Activated CD4-positive, alpha-beta memory T cell treated with anti-CD3 and anti-CD28 coated beads for 36 hours (primary cell): Measurements from ENCODE around the gene IFT88. TPM values are rescaled to one million over a fixed set of nuclear protein-coding genes. Genes with fewer than 3 reads are reported as not detected.

Experiments
- CTCF ChIA-PET: fragments of 350-600 bp; sonication (Branson Sonifier 250); formaldehyde crosslinking; loops from one replicate; lab custom pipeline; 2021; ENCODE audit warnings: antibody characterized with exemption, inconsistent platforms; lab: Charles Lee
- POLR2A ChIA-PET: fragments of 350-600 bp; sonication (Branson Sonifier 250); formaldehyde crosslinking; loops from one replicate; lab custom pipeline; 2021; ENCODE audit warnings: antibody characterized with exemption; lab: Charles Lee
- DNase-seq: peaks from one replicate; pipeline ENCODE4 v3.0.0-alpha.2; 2020
- H3K27ac Mint-ChIP-seq: one replicate; pipeline ENCODE4 v1.8.0; 2021; ENCODE audit warnings: mixed read lengths
- H3K27me3 Mint-ChIP-seq: one replicate; pipeline ENCODE4 v1.8.0; 2021; ENCODE audit warnings: mixed read lengths
- H3K36me3 Mint-ChIP-seq: one replicate; pipeline ENCODE4 v1.8.0; 2021; ENCODE audit warnings: mixed read lengths
- H3K4me1 Mint-ChIP-seq: one replicate; pipeline ENCODE4 v1.8.0; 2021; ENCODE audit warnings: low read depth, mixed read lengths
- H3K4me3 Mint-ChIP-seq: one replicate; pipeline ENCODE4 v1.8.0; 2021; ENCODE audit warnings: mild to moderate bottlenecking, mixed read lengths
- H3K9me3 Mint-ChIP-seq: one replicate; pipeline ENCODE4 v1.8.0; 2021; ENCODE audit warnings: mixed read lengths
- intact Hi-C: fragments of 100-400 bp; cut with micrococcal nuclease; formaldehyde crosslinking; loops from one replicate; pipeline ENCODE4 v1.15.1; 2023
- total RNA-seq, 2 experiments: library from RNA; stranded (reverse); gene quantifications; one replicate each; pipeline ENCODE4 v1.2.3, GENCODE V29; 2021

The IFT88 gene, protein sequence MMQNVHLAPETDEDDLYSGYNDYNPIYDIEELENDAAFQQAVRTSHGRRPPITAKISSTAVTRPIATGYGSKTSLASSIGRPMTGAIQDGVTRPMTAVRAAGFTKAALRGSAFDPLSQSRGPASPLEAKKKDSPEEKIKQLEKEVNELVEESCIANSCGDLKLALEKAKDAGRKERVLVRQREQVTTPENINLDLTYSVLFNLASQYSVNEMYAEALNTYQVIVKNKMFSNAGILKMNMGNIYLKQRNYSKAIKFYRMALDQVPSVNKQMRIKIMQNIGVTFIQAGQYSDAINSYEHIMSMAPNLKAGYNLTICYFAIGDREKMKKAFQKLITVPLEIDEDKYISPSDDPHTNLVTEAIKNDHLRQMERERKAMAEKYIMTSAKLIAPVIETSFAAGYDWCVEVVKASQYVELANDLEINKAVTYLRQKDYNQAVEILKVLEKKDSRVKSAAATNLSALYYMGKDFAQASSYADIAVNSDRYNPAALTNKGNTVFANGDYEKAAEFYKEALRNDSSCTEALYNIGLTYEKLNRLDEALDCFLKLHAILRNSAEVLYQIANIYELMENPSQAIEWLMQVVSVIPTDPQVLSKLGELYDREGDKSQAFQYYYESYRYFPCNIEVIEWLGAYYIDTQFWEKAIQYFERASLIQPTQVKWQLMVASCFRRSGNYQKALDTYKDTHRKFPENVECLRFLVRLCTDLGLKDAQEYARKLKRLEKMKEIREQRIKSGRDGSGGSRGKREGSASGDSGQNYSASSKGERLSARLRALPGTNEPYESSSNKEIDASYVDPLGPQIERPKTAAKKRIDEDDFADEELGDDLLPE
- 1 to 10 TPM; 4.7 to 5.3 TPM for total RNA-seq

DNA sequence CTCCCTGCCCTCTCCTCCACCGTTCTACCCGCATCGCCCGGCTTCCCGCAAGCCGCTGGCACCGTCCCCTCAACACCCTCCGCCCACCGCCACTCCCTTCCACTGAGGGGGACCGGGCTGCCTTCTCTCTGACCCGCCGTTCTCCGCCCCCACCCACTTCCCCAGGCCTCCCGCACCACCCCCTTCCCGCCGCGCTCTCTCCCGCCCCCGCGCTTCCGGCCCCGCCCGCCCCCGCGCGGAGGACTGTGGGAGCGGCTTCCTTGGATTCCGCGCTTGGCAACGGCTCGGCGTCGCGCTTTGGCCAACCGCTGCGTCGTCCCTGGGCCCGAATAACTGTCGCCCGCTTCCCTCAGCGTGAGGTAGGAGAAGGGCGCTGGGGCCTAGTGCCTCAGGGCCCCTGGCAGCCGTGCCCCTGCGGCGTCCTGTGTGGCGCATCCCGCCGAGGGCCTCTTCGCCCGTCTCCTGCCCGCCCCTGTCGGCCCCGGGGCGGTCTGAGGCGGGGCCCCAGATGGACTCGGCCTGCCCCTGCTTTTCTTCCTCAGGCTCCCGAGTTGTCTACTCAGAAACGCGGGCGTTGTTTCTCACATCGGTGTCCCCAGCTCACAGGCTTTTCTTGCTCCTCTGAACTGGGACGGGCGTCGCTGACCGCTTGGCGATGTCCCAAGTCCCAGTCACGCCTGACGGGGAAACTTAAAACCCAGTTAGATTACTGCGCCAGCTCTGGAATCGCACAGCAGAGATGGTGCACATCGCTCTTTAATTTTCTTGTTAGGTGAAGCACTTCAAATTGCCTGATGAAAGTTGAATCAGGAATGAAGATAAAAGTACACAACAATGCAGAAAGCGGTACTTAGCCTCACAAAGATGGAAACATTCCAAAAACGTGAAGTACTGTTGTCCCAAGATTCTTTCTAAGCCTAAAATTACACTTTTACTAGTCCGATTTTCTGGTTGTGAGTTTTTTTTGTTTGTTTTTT is at the start of gene IFT88:
TSS of gene IFT88 (plus strand) at position 260 of the 977 bp plus-strand sequence. CDS start 7,229 bp downstream, outside the sequence.
- Mint-ChIP-seq H3K36me3 (peaks cover 14% of the 10 kb centered on the region), H3K4me1 (peaks cover 29% of the 10 kb centered on the region), H3K27me3 (no peaks in the 10 kb centered on the region), H3K9me3 (peaks cover 23% of the 10 kb centered on the region), H3K27ac (peak within 1 kb of the TSS; percentile 79), H3K4me3 (peak within 1 kb of the TSS; percentile 84)
- POLR2A ChIA-PET, result no interaction called here
- intact Hi-C loops, result loop anchor here (2.0 to 5.0 kb wide), 3 partner anchors 40 to 206 kb away; partner anchors contain the start of gene EEF1AKMT1
- DNase-seq, result peak; percentile 88
- CTCF ChIA-PET, result interaction anchor here (1.2 kb wide), 1 partner anchor 145 kb away, joined by 4 read pairs; no protein-coding TSS in a partner anchor

DNA sequence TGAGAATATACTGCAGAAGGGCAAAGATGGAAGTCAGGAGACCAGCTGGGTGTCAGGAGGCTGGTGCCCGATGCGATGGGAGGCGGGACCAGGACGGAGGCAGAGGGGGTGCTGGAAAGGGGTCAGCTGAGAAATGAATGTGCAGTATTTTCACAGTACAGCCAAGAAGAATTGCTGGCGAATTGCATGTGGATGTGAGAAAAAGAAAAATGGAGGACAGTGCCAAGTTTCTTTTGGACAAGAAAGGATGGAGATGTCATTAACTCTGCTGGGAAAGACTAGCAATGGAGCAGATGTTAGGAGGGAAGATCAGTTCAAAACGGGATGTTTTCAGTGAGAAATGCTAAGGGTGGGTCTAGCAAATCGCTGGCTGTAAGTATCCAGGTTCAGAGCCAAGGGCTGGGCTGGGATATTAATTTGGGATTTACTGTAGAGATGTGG is 48.3 kb upstream of the IFT88 start:
- Mint-ChIP-seq H3K4me1 (peaks cover 10% of the 10 kb centered on the region), H3K36me3 (no peaks in the 10 kb centered on the region), H3K9me3 (no peaks in the 10 kb centered on the region), H3K27me3 (no peaks in the 10 kb centered on the region), H3K27ac (no peak overlapping the region), H3K4me3 (no peak overlapping the region)
- CTCF ChIA-PET, result no interaction called here
- POLR2A ChIA-PET, result no interaction called here
- no peak for DNase-seq
- intact Hi-C loops, result no loop called here

DNA sequence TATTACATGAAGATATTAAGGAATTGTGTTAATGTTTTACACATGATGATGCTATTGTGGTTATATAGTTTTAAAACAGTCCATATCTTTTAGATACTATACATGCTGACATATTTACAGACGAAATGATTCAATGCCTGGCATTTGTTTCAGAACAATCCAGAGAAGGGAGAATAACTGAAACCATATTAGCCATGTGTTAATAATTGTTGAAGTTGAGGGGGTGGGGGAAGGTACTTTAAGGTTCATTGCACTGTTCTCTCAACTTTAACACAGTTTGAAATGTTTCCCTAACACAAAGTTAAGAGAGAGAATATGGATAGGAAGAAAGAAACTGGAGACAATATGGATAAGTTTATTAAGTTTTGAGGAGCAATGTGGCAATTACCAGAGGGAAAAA is 47.1 kb upstream of the IFT88 start:
- Mint-ChIP-seq H3K4me1 (peaks cover 16% of the 10 kb centered on the region), H3K9me3 (no peaks in the 10 kb centered on the region), H3K27me3 (no peaks in the 10 kb centered on the region), H3K36me3 (no peaks in the 10 kb centered on the region), H3K27ac (no peak overlapping the region), H3K4me3 (no peak overlapping the region)
- intact Hi-C loops, result loop anchor here (2.0 to 10.0 kb wide), 3 partner anchors 59 to 385 kb away; partner anchors contain the start of genes EEF1AKMT1 and XPO4
- POLR2A ChIA-PET, result no interaction called here
- no peak for DNase-seq
- CTCF ChIA-PET, result no interaction called here

- ChIA-PET POLR2A (no interaction called here), CTCF (interaction anchor here (0.6 kb wide), 1 partner anchor 448 kb away, joined by 3 read pairs; no protein-coding TSS in a partner anchor)
- DNase-seq, result no peak
- no peak overlapping the region for H3K27ac Mint-ChIP-seq
- no peak overlapping the region for H3K4me3 Mint-ChIP-seq
- no peaks in the 10 kb centered on the region for H3K9me3 Mint-ChIP-seq
- H3K27me3 Mint-ChIP-seq, result no peaks in the 10 kb centered on the region
- intact Hi-C loops, result loop anchor here (2.0 to 10.0 kb wide), 3 partner anchors 61 to 383 kb away; partner anchors contain the start of genes EEF1AKMT1 and XPO4
- no peaks in the 10 kb centered on the region for H3K36me3 Mint-ChIP-seq
- peaks cover 23% of the 10 kb centered on the region for H3K4me1 Mint-ChIP-seq
These were observed 45.4 kb upstream of the IFT88 start for GRCh38 chr13:20521364-20522115.

DNA sequence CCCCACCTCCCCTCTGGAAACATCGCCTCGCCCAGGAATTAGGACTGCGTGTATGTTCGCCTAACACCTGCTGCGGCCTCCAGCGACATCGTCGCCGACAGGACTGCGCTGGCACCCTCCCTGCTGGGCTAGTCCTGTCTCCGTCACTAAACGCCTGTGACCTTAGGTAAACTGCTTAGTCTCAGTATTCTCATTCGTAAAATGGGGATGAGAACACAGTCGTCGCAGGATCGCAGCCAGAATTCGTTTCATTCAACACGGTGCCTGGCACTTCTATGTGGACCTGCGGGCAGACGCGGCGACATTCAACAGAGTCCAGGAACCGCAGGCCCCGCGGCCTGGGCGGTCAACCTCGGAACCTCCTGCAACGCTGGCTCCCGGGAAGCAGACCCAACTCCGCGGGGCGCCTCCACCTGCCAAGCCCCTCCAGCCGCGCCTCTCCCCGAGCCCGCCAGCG is 41.8 kb upstream of the IFT88 start:
- peak; percentile 49 for DNase-seq
- peak overlapping the region; percentile 84 for H3K4me3 Mint-ChIP-seq
- no peak overlapping the region for H3K27ac Mint-ChIP-seq
- no peaks in the 10 kb centered on the region for H3K9me3 Mint-ChIP-seq
- H3K27me3 Mint-ChIP-seq, result no peaks in the 10 kb centered on the region
- ChIA-PET CTCF (no interaction called here), POLR2A (no interaction called here)
- H3K4me1 Mint-ChIP-seq, result peaks cover 33% of the 10 kb centered on the region
- H3K36me3 Mint-ChIP-seq, result no peaks in the 10 kb centered on the region
- intact Hi-C loops, result loop anchor here (5.0 to 10.0 kb wide), 4 partner anchors 250 to 1142 kb away; partner anchors contain the start of genes EEF1AKMT1, XPO4 and ZMYM2

GRCh38 chr13:20525601-20526544 is 41.1 kb upstream of the IFT88 start, which contains the start of gene CRYL1:
CRYL1 (minus strand) TSS chr13:20525857; CDS start chr13:20525794, 63 bp downstream.
- H3K36me3 Mint-ChIP-seq, result peaks cover 5% of the 10 kb centered on the region
- ChIA-PET POLR2A (interaction anchor here (0.6 to 1.2 kb wide), 5 partner anchors 50 to 650 kb away, joined by 3 to 5 read pairs (median 4); partner anchors contain the start of genes EEF1AKMT1 and SKA3), CTCF (interaction anchor here (0.7 to 0.9 kb wide), 3 partner anchors 10 to 42 kb away, joined by 3 read pairs; no protein-coding TSS in a partner anchor)
- intact Hi-C loops, result loop anchor here (1.0 to 10.0 kb wide), 8 partner anchors 31 to 1141 kb away; partner anchors contain the start of genes EEF1AKMT1, IFT88, XPO4 and ZMYM2
- peak within 1 kb of the TSS; percentile 86 for H3K27ac Mint-ChIP-seq
- H3K9me3 Mint-ChIP-seq, result peaks cover 4% of the 10 kb centered on the region
- peaks cover 33% of the 10 kb centered on the region for H3K4me1 Mint-ChIP-seq
- peaks cover 5% of the 10 kb centered on the region for H3K27me3 Mint-ChIP-seq
- peak; percentile 77 for DNase-seq
- peak within 1 kb of the TSS; percentile 84 for H3K4me3 Mint-ChIP-seq

GRCh38 chr13:20526664-20527063 is 40.3 kb upstream of the IFT88 start:
- H3K27ac Mint-ChIP-seq, result peak overlapping the region; percentile 86
- H3K9me3 Mint-ChIP-seq, result peaks cover 7% of the 10 kb centered on the region
- POLR2A ChIA-PET, result interaction anchor here (0.6 to 1.2 kb wide), 6 partner anchors 50 to 649 kb away, joined by 3 to 5 read pairs (median 4); partner anchors contain the start of genes EEF1AKMT1 and SKA3
- H3K4me3 Mint-ChIP-seq, result peak overlapping the region; percentile 79
- intact Hi-C loops, result loop anchor here (1.0 to 10.0 kb wide), 8 partner anchors 32 to 1141 kb away; partner anchors contain the start of genes EEF1AKMT1, IFT88, XPO4 and ZMYM2
- H3K36me3 Mint-ChIP-seq, result peaks cover 5% of the 10 kb centered on the region
- CTCF ChIA-PET, result interaction anchor here (0.6 to 0.9 kb wide), 3 partner anchors 9 to 76 kb away, joined by 3 read pairs; no protein-coding TSS in a partner anchor
- DNase-seq, result no peak
- H3K4me1 Mint-ChIP-seq, result peaks cover 33% of the 10 kb centered on the region
- H3K27me3 Mint-ChIP-seq, result peaks cover 5% of the 10 kb centered on the region

DNA sequence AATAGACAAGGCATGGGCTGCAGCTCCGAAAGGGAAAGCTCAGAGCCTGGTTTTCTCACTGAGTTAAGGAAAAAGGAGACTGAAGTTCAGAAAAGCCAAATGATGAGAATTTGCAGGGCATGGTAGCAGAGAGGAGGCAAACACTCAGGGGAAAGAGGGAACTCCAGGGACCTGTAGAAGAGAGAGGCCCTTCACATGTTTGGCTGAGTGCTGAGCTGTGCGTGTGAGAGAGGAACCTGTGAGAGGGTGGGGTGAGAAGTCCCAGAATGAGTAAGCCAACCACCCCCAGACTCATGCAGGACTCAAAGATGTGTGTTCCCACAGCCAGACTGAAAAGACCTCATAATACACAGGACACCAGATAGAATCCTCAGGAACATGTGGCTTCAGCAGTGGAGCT is 38.5 kb upstream of the IFT88 start:
- peak; percentile 62 for DNase-seq
- ChIA-PET POLR2A (no interaction called here), CTCF (no interaction called here)
- H3K27ac Mint-ChIP-seq, result no peak overlapping the region
- H3K36me3 Mint-ChIP-seq, result peaks cover 5% of the 10 kb centered on the region
- H3K4me1 Mint-ChIP-seq, result peaks cover 25% of the 10 kb centered on the region
- peaks cover 7% of the 10 kb centered on the region for H3K9me3 Mint-ChIP-seq
- no peak overlapping the region for H3K4me3 Mint-ChIP-seq
- intact Hi-C loops, result loop anchor here (5.0 to 10.0 kb wide), 4 partner anchors 246 to 1139 kb away; partner anchors contain the start of genes EEF1AKMT1, XPO4 and ZMYM2
- peaks cover 5% of the 10 kb centered on the region for H3K27me3 Mint-ChIP-seq

GRCh38 chr13:20534038-20534608 is 32.8 kb upstream of the IFT88 start:
- Mint-ChIP-seq H3K27me3 (peaks cover 5% of the 10 kb centered on the region), H3K4me3 (no peak overlapping the region), H3K27ac (no peak overlapping the region), H3K36me3 (peaks cover 8% of the 10 kb centered on the region), H3K4me1 (no peaks in the 10 kb centered on the region), H3K9me3 (peaks cover 19% of the 10 kb centered on the region)
- ChIA-PET POLR2A (no interaction called here), CTCF (no interaction called here)
- DNase-seq, result no peak
- intact Hi-C loops, result no loop called here
